ENCODE data around the gene RBM44.
"Not testable (repeated sequence)": the region's sequence is repeated elsewhere in the genome, so short reads cannot be mapped to it uniquely, and the experiment has no call there.

RBM44 gene, protein sequence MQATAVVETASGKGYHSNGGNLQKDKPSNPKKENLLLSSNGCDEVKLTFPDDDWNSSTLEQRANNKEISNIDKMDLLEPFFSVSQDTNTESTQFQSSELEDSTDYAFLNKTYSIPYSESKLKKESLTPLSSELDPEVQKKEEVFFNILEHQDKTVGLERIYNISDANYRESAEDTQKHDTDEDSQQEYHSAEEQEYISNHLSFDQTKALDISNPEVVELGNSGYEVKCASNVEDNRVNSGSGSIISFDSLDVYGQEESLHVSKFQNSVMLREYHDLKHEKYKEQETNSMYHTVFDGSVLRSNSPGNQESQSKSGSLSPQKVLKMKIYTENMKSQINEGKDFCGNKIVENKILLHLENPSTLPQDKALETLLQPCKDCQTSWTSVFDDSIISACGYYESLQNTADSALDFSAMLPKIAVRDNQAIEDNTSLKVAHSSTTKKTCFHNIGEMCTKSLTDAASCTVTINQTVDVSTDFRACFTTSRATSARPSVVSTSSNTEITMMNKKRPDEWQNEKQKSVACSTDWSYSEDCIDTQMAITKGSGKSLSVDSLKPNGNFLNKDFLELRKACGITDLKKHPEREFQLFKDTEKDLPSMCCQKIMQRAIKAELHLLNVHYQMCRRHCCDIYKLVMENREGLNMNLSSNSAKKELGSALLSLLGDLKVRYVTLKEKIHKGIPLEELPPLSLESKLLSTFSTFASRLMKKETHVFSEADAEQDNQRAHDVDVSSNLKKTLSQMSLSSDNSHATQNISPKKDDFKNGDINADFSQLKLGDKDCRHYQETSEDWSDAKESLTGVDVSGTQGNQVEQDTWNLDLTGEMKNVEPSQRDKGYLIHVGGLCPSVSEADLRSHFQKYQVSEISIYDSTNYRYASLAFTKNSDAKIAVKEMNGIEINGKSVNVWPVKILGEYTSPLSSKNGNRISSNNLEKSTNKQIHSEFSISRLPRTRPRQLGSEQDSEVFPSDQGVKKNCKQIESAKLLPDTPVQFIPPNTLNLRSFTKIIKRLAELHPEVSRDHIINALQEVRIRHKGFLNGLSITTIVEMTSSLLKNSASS

DNA sequence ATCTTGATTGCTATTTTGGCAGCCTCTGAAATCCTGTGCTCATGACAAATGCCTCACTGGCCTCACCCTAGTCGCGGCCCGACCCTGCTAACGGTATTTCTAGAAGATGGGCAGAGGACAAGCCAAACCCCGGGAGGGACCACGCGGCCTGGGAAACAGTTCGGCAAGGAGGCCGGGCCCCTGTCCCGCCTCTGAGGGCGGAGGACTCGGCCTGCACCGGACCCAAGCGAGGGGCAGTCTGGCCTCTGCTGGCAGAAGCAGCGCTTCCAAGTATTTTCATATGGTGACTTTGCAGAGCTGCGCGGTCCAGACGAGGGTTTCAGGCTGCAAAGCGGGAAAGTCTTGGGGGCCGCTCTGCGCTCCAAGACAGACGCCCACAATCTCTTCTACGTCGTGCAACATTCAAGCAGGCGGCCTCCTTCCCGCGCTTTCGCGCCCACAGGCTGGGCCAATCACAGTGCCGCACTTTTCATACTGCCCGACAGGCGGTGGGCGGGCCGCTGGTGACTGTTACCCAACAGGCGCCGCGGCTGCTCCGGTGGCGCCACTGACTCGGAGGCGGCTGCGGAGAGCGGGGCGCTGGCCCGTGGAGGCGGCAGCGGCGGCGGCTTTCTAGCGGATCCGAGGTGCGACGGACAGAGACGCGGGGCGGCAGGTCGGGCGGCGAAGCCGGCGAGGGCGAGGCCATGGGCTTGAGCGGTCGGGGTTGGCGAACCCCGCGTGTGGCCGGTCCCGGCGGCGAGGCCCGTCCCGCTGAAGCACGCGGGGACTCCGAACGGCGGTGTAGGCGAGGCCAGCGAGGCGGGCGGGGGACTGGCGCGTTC is at the start of gene RBM44:
Gene RBM44, plus strand, starts transcription at position 544 of the 824 bp plus-strand sequence. CDS start 14,831 bp downstream, outside the sequence.
- no peaks in the 10 kb centered on the region for H3K36me3 ChIP-seq (ENCODE audit: control insufficient read depth, insufficient read depth, low read length, severe bottlenecking)
- H3K4me1 ChIP-seq (ENCODE audit: control insufficient read depth, insufficient read depth, low read length), result no peaks in the 10 kb centered on the region
- H3K9ac ChIP-seq (ENCODE audit: low read length), result no peak within 1 kb of the TSS
- no peak within 1 kb of the TSS for H3K4me3 ChIP-seq (ENCODE audit: low read length)
- H3K27me3 ChIP-seq (replicated peaks; ENCODE audit: control insufficient read depth, insufficient read depth, low read length), result no peaks in the 10 kb centered on the region
- no peak for DNase-seq (ENCODE audit: low read depth)
- peaks cover 9% of the 10 kb centered on the region for H3K9me3 ChIP-seq (ENCODE audit: control insufficient read depth, low read length)

DNA sequence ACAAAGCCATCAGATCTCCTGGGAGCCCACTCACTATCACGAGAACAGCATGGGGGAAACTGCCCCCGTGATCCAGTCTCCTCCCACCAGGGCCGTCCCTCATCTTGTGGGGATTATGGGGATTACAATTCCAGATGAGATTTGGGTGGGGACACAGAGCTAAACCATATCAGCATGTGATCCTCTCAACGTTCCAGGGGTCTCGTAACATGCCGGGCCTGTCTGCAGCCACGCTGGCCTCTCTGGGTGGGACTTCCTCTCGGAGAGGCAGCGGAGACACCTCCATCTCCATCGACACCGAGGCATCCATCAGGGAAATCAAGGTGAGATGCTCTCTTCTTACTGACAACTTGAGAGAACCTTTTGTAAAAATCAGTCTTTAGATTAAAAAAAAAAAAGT is 49.6 kb upstream of the RBM44 start:
- no peak for DNase-seq (ENCODE audit: low read depth)

GRCh38 chr2:237749961-237750360 is 48.6 kb upstream of the RBM44 start:
- no peak overlapping the region for H3K9ac ChIP-seq (ENCODE audit: low read length)
- no peaks in the 10 kb centered on the region for H3K9me3 ChIP-seq (ENCODE audit: control insufficient read depth, low read length)
- H3K4me3 ChIP-seq (ENCODE audit: low read length), result no peak overlapping the region
- no peaks in the 10 kb centered on the region for H3K27me3 ChIP-seq (replicated peaks; ENCODE audit: control insufficient read depth, insufficient read depth, low read length)
- DNase-seq (ENCODE audit: low read depth), result no peak
- no peaks in the 10 kb centered on the region for H3K4me1 ChIP-seq (ENCODE audit: control insufficient read depth, insufficient read depth, low read length)
- peaks cover 58% of the 10 kb centered on the region for H3K36me3 ChIP-seq (ENCODE audit: control insufficient read depth, insufficient read depth, low read length, severe bottlenecking)

More for the DNA sequence above, 49.6 kb upstream of the RBM44 start:
- H3K4me3 ChIP-seq (ENCODE audit: low read length), result no peak overlapping the region
- no peak overlapping the region for H3K9ac ChIP-seq (ENCODE audit: low read length)
- peaks cover 49% of the 10 kb centered on the region for H3K36me3 ChIP-seq (ENCODE audit: control insufficient read depth, insufficient read depth, low read length, severe bottlenecking)
- H3K27me3 ChIP-seq (replicated peaks; ENCODE audit: control insufficient read depth, insufficient read depth, low read length), result no peaks in the 10 kb centered on the region
- H3K9me3 ChIP-seq (ENCODE audit: control insufficient read depth, low read length), result no peaks in the 10 kb centered on the region
- peaks cover 8% of the 10 kb centered on the region for H3K4me1 ChIP-seq (ENCODE audit: control insufficient read depth, insufficient read depth, low read length)

DNA sequence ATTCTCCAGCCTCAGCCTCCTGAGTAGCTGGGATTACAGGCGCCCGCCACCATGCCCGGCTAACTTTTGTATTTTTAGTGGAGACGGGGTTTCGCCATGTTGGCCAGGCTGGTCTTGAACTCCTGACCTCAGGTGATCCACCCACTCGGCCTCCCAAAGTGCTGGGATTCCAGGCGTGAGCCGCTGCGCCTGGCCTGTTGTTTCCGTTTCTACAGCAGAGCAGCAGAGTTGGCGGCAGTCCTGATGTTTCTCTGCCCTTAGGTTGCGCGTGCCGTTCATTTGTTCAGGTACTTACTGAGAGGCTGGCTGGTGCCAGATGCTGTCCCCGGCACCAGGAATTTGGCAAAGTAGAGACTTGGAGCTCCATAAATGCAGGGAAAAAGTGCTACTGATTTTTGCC is 48.1 kb upstream of the RBM44 start:
- H3K4me3 ChIP-seq (ENCODE audit: low read length); H3K9me3 ChIP-seq (ENCODE audit: control insufficient read depth, low read length); DNase-seq (ENCODE audit: low read depth); H3K9ac ChIP-seq (ENCODE audit: low read length); H3K27me3 ChIP-seq (replicated peaks; ENCODE audit: control insufficient read depth, insufficient read depth, low read length); H3K4me1 ChIP-seq (ENCODE audit: control insufficient read depth, insufficient read depth, low read length): not testable (repeated sequence)
- H3K36me3 ChIP-seq (ENCODE audit: control insufficient read depth, insufficient read depth, low read length, severe bottlenecking), result peaks cover 63% of the 10 kb centered on the region

- Histone ChIP-seq H3K9ac (ENCODE audit: low read length) (no peak overlapping the region), H3K36me3 (ENCODE audit: control insufficient read depth, insufficient read depth, low read length, severe bottlenecking) (peaks cover 75% of the 10 kb centered on the region), H3K4me1 (ENCODE audit: control insufficient read depth, insufficient read depth, low read length) (no peaks in the 10 kb centered on the region), H3K27me3 (replicated peaks; ENCODE audit: control insufficient read depth, insufficient read depth, low read length) (no peaks in the 10 kb centered on the region), H3K4me3 (ENCODE audit: low read length) (no peak overlapping the region), H3K9me3 (ENCODE audit: control insufficient read depth, low read length) (no peaks in the 10 kb centered on the region)
- DNase-seq (ENCODE audit: low read depth), result no peak
These were observed 45.8 kb upstream of the RBM44 start for GRCh38 chr2:237752761-237753165.

- H3K4me3 ChIP-seq (ENCODE audit: low read length), result no peak overlapping the region
- no peak overlapping the region for H3K9ac ChIP-seq (ENCODE audit: low read length)
- DNase-seq (ENCODE audit: low read depth), result no peak
- H3K9me3 ChIP-seq (ENCODE audit: control insufficient read depth, low read length), result no peaks in the 10 kb centered on the region
- H3K27me3 ChIP-seq (replicated peaks; ENCODE audit: control insufficient read depth, insufficient read depth, low read length), result no peaks in the 10 kb centered on the region
- H3K36me3 ChIP-seq (ENCODE audit: control insufficient read depth, insufficient read depth, low read length, severe bottlenecking), result peaks cover 80% of the 10 kb centered on the region
- H3K4me1 ChIP-seq (ENCODE audit: control insufficient read depth, insufficient read depth, low read length), result no peaks in the 10 kb centered on the region
These were observed 44.4 kb upstream of the RBM44 start for GRCh38 chr2:237754182-237754581.

DNA sequence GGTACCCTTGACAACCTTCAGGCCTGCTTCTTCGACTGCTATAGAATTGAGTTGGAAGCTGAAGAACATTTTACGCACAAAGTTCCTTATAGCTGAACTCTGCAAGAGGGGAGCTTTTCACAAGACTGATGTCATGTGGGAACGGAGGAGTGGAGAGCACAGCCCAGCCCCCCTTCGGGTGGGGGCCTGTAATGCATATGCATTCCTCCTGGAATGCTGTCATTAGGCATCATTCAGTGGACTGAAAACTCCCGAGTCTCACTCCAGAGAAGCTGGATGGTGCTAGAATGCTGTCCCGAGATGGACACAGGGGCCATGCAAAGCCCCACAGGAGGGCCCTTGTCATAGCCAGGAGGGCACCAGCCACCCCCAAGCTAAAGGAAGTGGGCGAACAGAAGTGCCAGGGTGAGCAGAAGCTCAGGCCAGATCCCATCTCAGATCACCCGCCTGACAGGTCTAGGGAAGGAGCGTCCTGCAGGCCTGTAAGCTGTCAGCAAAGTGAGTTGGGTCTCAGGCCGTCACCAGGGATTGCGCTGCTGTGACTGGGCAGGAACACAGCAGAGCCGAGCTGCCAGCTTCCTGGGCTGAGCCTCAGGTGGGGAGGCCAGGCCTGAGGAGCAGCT is 43.8 kb upstream of the RBM44 start:
- Histone ChIP-seq H3K36me3 (ENCODE audit: control insufficient read depth, insufficient read depth, low read length, severe bottlenecking) (peaks cover 80% of the 10 kb centered on the region), H3K4me3 (ENCODE audit: low read length) (no peak overlapping the region), H3K9me3 (ENCODE audit: control insufficient read depth, low read length) (no peaks in the 10 kb centered on the region), H3K9ac (ENCODE audit: low read length) (no peak overlapping the region), H3K27me3 (replicated peaks; ENCODE audit: control insufficient read depth, insufficient read depth, low read length) (no peaks in the 10 kb centered on the region), H3K4me1 (ENCODE audit: control insufficient read depth, insufficient read depth, low read length) (no peaks in the 10 kb centered on the region)
- no peak for DNase-seq (ENCODE audit: low read depth)

DNA sequence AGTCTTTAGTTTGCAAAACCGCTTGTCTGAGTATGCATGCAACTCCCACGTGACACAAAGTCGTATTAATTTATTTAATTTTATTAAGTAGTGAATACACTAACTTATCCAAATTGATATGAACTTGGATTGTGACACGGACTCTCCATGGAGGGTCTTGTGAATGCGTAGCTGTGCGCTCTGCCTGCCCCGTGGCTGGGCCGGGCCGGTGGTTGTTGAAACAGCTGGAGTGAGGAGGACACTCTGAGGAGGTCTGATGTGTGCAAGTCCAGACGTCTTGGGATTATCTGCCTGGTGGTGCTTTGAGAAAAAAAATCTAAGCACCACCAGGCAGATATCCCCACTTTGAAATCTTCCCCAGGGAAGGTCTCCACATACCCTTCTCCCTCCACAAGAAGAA is 41.0 kb upstream of the RBM44 start:
- Histone ChIP-seq H3K9ac (ENCODE audit: low read length) (no peak overlapping the region), H3K9me3 (ENCODE audit: control insufficient read depth, low read length) (no peaks in the 10 kb centered on the region), H3K36me3 (ENCODE audit: control insufficient read depth, insufficient read depth, low read length, severe bottlenecking) (peaks cover 81% of the 10 kb centered on the region), H3K27me3 (replicated peaks; ENCODE audit: control insufficient read depth, insufficient read depth, low read length) (no peaks in the 10 kb centered on the region), H3K4me3 (ENCODE audit: low read length) (no peak overlapping the region), H3K4me1 (ENCODE audit: control insufficient read depth, insufficient read depth, low read length) (no peaks in the 10 kb centered on the region)
- no peak for DNase-seq (ENCODE audit: low read depth)

GRCh38 chr2:237758185-237758584 is 40.4 kb upstream of the RBM44 start:
- no peak for DNase-seq (ENCODE audit: low read depth)
- peaks cover 81% of the 10 kb centered on the region for H3K36me3 ChIP-seq (ENCODE audit: control insufficient read depth, insufficient read depth, low read length, severe bottlenecking)
- H3K9ac ChIP-seq (ENCODE audit: low read length), result no peak overlapping the region
- H3K4me1 ChIP-seq (ENCODE audit: control insufficient read depth, insufficient read depth, low read length), result no peaks in the 10 kb centered on the region
- H3K27me3 ChIP-seq (replicated peaks; ENCODE audit: control insufficient read depth, insufficient read depth, low read length), result no peaks in the 10 kb centered on the region
- H3K9me3 ChIP-seq (ENCODE audit: control insufficient read depth, low read length), result no peaks in the 10 kb centered on the region
- H3K4me3 ChIP-seq (ENCODE audit: low read length), result no peak overlapping the region

- no peaks in the 10 kb centered on the region for H3K4me1 ChIP-seq (ENCODE audit: control insufficient read depth, insufficient read depth, low read length)
- DNase-seq (ENCODE audit: low read depth), result no peak
- no peaks in the 10 kb centered on the region for H3K27me3 ChIP-seq (replicated peaks; ENCODE audit: control insufficient read depth, insufficient read depth, low read length)
- H3K9me3 ChIP-seq (ENCODE audit: control insufficient read depth, low read length), result no peaks in the 10 kb centered on the region
- no peak overlapping the region for H3K9ac ChIP-seq (ENCODE audit: low read length)
- no peak overlapping the region for H3K4me3 ChIP-seq (ENCODE audit: low read length)
- H3K36me3 ChIP-seq (ENCODE audit: control insufficient read depth, insufficient read depth, low read length, severe bottlenecking), result peaks cover 82% of the 10 kb centered on the region
These were observed 39.4 kb upstream of the RBM44 start for GRCh38 chr2:237759176-237759575.

Data from adipocyte (in vitro differentiated cells).